ENCODE measurements around the gene NPTN. TPM values are rescaled to one million over a fixed set of nuclear protein-coding genes. Genes with fewer than 3 reads are reported as not detected.

NPTN gene
- total RNA-seq, 6 experiments from 2014 or later, result 25.4 to 49.9 (median 35.4) TPM

- Histone ChIP-seq H3K4me1 (peaks cover 0 to 7% (median 0%) of the 10 kb centered on the region in 4 donors), H3K36me3 (no peaks in the 10 kb centered on the region), H3K27ac (no peak overlapping the region), H3K9me3 (no peaks in the 10 kb centered on the region), H3K27me3 (no peaks in the 10 kb centered on the region), H3K4me3 (no peak overlapping the region)
- intact Hi-C loops (cut with DNase I), result no loop called here
- ATAC-seq, result no peak
- no peak for DNase-seq
- WGBS (ENCODE audit: insufficient coverage, low coverage, low lambda C conversion rate, missing lambda C conversion rate), result 60% methylated on average over 2 of the region's 2 CpGs
- no peak for TF ChIP-seq POLR2A (IDR thresholded peaks at IDR 0.05)
- no peak for TF ChIP-seq CTCF (IDR thresholded peaks at IDR 0.05)
These were observed 47.4 kb upstream of the NPTN start for GRCh38 chr15:73680549-73680948.

GRCh38 chr15:73679964-73680363 is 46.8 kb upstream of the NPTN start:
- Histone ChIP-seq H3K4me3 (no peak overlapping the region), H3K27ac (no peak overlapping the region), H3K27me3 (no peaks in the 10 kb centered on the region), H3K9me3 (no peaks in the 10 kb centered on the region), H3K4me1 (peaks cover 0 to 7% (median 0%) of the 10 kb centered on the region in 4 donors), H3K36me3 (no peaks in the 10 kb centered on the region)
- TF ChIP-seq POLR2A (IDR thresholded peaks at IDR 0.05) (no peak), CTCF (IDR thresholded peaks at IDR 0.05) (no peak)
- ATAC-seq, result no peak
- WGBS (ENCODE audit: insufficient coverage, low coverage, low lambda C conversion rate, missing lambda C conversion rate), result 91% methylated on average over 5 of the region's 6 CpGs
- intact Hi-C loops (cut with DNase I), result no loop called here
- DNase-seq, result no peak

DNA sequence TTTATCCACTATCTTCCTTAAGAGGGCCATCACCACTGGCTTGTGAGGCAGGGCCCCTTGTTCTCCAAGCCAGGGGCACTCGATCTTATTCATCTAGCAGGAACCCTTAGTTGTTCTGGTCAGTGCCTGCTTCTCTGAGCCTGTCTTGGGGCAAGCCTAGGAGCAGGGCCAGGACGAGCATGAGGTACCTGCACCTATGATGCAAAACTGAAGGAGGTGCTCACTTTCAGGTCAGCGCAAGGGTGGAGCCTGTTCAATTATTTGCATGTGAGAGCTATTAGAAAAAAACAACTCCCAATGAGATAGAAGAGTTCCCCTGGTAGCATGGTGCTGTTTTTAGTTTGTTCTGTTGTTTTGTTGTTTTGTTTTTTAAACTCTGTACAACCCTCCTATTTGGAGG is 46.0 kb upstream of the NPTN start:
- Histone ChIP-seq H3K27me3 (no peaks in the 10 kb centered on the region), H3K4me1 (peaks cover 0 to 7% (median 0%) of the 10 kb centered on the region in 4 donors), H3K36me3 (no peaks in the 10 kb centered on the region), H3K9me3 (no peaks in the 10 kb centered on the region), H3K27ac (no peak overlapping the region), H3K4me3 (no peak overlapping the region)
- 73% methylated on average over 3 of the region's 3 CpGs for WGBS (ENCODE audit: insufficient coverage, low coverage, low lambda C conversion rate, missing lambda C conversion rate)
- DNase-seq (no peak), ATAC-seq (no peak)
- TF ChIP-seq POLR2A (IDR thresholded peaks at IDR 0.05) (no peak), CTCF (IDR thresholded peaks at IDR 0.05) (no peak)
- intact Hi-C loops (cut with DNase I), result no loop called here

GRCh38 chr15:73678498-73678897 is 45.3 kb upstream of the NPTN start:
- Histone ChIP-seq H3K27ac (no peak overlapping the region), H3K36me3 (no peaks in the 10 kb centered on the region), H3K4me3 (no peak overlapping the region), H3K27me3 (no peaks in the 10 kb centered on the region), H3K9me3 (no peaks in the 10 kb centered on the region), H3K4me1 (peaks cover 0 to 3% (median 0%) of the 10 kb centered on the region in 4 donors)
- DNase-seq (no peak), ATAC-seq (no peak)
- no peak for TF ChIP-seq CTCF (IDR thresholded peaks at IDR 0.05)
- TF ChIP-seq POLR2A (IDR thresholded peaks at IDR 0.05), result no peak
- WGBS (ENCODE audit: insufficient coverage, low coverage, low lambda C conversion rate, missing lambda C conversion rate), result no CpG with 5 or more reads among the region's 3 CpGs
- intact Hi-C loops (cut with DNase I), result no loop called here

DNA sequence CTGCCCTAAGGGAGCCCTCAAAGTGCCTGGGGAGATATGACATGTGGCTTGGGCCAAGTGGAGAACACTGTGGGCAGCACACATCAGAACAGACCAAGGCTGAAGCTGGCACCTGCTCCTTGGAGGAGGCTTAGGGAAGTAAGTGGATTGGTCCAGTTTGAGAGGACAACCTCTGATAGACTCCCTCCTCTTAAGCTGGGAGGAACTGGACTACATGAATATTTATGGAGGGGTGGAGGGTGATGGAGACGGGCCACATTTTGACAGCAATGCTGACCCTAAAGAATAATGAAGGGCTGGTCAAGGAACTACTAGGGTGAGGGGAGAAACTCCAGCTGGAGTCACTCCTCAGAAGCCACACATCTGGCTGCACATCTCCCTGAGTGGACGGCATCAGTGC is 44.5 kb upstream of the NPTN start:
- Histone ChIP-seq H3K27me3 (no peaks in the 10 kb centered on the region), H3K27ac (no peak overlapping the region), H3K4me3 (no peak overlapping the region), H3K9me3 (no peaks in the 10 kb centered on the region), H3K36me3 (no peaks in the 10 kb centered on the region), H3K4me1 (no peaks in the 10 kb centered on the region)
- TF ChIP-seq POLR2A (IDR thresholded peaks at IDR 0.05), result no peak
- no peak for TF ChIP-seq CTCF (IDR thresholded peaks at IDR 0.05)
- WGBS (ENCODE audit: insufficient coverage, low coverage, low lambda C conversion rate, missing lambda C conversion rate), result 100% methylated on average over 1 of the region's 2 CpGs
- no peak for ATAC-seq
- no peak for DNase-seq
- intact Hi-C loops (cut with DNase I), result no loop called here
